ENCODE results near the gene SUMF2. TPM values are rescaled to one million over a fixed set of nuclear protein-coding genes. Genes with fewer than 3 reads are reported as not detected.

SUMF2 gene
- total and polyA plus RNA-seq, 2 of the 13 experiments (the other 11 are each of a cell fraction or from before 2014, with no cell fraction given): 48.9 to 54.4 TPM

GRCh38 chr7:56106108-56107073 is 42.3 kb downstream of the SUMF2 start, which contains the start of gene CHCHD2 (continued):
- TF ChIP-seq MTF2 (CRISPR knock-in tag; IDR thresholded peaks at IDR 0.05; ENCODE audit: borderline replicate concordance) (peak; percentile 79; the same call in 1 of the 2 replicates), ZFY (CRISPR knock-in tag; IDR thresholded peaks at IDR 0.05) (peak; percentile 95), MZF1 (CRISPR knock-in tag; IDR thresholded peaks at IDR 0.05; ENCODE audit: borderline replicate concordance) (no peak), BORCS8-MEF2B (CRISPR knock-in tag; IDR thresholded peaks at IDR 0.05) (peak; percentile 86), ZBTB4 (CRISPR knock-in tag; IDR thresholded peaks at IDR 0.05; ENCODE audit: borderline replicate concordance) (peak; percentile 20; the same call in 1 of the 2 replicates)
- TF ChIP-seq, protein P1, sequence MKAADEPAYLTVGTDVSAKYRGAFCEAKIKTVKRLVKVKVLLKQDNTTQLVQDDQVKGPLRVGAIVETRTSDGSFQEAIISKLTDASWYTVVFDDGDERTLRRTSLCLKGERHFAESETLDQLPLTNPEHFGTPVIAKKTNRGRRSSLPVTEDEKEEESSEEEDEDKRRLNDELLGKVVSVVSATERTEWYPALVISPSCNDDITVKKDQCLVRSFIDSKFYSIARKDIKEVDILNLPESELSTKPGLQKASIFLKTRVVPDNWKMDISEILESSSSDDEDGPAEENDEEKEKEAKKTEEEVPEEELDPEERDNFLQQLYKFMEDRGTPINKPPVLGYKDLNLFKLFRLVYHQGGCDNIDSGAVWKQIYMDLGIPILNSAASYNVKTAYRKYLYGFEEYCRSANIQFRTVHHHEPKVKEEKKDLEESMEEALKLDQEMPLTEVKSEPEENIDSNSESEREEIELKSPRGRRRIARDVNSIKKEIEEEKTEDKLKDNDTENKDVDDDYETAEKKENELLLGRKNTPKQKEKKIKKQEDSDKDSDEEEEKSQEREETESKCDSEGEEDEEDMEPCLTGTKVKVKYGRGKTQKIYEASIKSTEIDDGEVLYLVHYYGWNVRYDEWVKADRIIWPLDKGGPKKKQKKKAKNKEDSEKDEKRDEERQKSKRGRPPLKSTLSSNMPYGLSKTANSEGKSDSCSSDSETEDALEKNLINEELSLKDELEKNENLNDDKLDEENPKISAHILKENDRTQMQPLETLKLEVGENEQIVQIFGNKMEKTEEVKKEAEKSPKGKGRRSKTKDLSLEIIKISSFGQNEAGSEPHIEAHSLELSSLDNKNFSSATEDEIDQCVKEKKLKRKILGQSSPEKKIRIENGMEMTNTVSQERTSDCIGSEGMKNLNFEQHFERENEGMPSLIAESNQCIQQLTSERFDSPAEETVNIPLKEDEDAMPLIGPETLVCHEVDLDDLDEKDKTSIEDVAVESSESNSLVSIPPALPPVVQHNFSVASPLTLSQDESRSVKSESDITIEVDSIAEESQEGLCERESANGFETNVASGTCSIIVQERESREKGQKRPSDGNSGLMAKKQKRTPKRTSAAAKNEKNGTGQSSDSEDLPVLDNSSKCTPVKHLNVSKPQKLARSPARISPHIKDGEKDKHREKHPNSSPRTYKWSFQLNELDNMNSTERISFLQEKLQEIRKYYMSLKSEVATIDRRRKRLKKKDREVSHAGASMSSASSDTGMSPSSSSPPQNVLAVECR (CRISPR knock-in tag; IDR thresholded peaks at IDR 0.05; ENCODE audit: borderline replicate concordance): peak; percentile 91; the same call in 1 of the 2 replicates
- TF ChIP-seq, protein P2, sequence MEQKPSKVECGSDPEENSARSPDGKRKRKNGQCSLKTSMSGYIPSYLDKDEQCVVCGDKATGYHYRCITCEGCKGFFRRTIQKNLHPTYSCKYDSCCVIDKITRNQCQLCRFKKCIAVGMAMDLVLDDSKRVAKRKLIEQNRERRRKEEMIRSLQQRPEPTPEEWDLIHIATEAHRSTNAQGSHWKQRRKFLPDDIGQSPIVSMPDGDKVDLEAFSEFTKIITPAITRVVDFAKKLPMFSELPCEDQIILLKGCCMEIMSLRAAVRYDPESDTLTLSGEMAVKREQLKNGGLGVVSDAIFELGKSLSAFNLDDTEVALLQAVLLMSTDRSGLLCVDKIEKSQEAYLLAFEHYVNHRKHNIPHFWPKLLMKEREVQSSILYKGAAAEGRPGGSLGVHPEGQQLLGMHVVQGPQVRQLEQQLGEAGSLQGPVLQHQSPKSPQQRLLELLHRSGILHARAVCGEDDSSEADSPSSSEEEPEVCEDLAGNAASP (CRISPR knock-in tag; IDR thresholded peaks at IDR 0.05; ENCODE audit: borderline replicate concordance): peak; percentile 50; the same call in 1 of the 2 replicates
- TF ChIP-seq, protein P3, sequence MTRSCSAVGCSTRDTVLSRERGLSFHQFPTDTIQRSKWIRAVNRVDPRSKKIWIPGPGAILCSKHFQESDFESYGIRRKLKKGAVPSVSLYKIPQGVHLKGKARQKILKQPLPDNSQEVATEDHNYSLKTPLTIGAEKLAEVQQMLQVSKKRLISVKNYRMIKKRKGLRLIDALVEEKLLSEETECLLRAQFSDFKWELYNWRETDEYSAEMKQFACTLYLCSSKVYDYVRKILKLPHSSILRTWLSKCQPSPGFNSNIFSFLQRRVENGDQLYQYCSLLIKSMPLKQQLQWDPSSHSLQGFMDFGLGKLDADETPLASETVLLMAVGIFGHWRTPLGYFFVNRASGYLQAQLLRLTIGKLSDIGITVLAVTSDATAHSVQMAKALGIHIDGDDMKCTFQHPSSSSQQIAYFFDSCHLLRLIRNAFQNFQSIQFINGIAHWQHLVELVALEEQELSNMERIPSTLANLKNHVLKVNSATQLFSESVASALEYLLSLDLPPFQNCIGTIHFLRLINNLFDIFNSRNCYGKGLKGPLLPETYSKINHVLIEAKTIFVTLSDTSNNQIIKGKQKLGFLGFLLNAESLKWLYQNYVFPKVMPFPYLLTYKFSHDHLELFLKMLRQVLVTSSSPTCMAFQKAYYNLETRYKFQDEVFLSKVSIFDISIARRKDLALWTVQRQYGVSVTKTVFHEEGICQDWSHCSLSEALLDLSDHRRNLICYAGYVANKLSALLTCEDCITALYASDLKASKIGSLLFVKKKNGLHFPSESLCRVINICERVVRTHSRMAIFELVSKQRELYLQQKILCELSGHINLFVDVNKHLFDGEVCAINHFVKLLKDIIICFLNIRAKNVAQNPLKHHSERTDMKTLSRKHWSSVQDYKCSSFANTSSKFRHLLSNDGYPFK (CRISPR knock-in tag; IDR thresholded peaks at IDR 0.05; ENCODE audit: borderline replicate concordance): peak; percentile 84
- TF ChIP-seq, protein P4, sequence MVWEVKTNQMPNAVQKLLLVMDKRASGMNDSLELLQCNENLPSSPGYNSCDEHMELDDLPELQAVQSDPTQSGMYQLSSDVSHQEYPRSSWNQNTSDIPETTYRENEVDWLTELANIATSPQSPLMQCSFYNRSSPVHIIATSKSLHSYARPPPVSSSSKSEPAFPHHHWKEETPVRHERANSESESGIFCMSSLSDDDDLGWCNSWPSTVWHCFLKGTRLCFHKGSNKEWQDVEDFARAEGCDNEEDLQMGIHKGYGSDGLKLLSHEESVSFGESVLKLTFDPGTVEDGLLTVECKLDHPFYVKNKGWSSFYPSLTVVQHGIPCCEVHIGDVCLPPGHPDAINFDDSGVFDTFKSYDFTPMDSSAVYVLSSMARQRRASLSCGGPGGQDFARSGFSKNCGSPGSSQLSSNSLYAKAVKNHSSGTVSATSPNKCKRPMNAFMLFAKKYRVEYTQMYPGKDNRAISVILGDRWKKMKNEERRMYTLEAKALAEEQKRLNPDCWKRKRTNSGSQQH (CRISPR knock-in tag; IDR thresholded peaks at IDR 0.05; ENCODE audit: low read depth): peak; percentile 70; the same call in 1 of the 2 replicates
- TF ChIP-seq, protein P5, sequence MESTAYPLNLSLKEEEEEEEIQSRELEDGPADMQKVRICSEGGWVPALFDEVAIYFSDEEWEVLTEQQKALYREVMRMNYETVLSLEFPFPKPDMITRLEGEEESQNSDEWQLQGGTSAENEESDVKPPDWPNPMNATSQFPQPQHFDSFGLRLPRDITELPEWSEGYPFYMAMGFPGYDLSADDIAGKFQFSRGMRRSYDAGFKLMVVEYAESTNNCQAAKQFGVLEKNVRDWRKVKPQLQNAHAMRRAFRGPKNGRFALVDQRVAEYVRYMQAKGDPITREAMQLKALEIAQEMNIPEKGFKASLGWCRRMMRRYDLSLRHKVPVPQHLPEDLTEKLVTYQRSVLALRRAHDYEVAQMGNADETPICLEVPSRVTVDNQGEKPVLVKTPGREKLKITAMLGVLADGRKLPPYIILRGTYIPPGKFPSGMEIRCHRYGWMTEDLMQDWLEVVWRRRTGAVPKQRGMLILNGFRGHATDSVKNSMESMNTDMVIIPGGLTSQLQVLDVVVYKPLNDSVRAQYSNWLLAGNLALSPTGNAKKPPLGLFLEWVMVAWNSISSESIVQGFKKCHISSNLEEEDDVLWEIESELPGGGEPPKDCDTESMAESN (CRISPR knock-in tag; conservative IDR thresholded peaks at IDR 0.05): peak; percentile 70

Measured in HepG2 (cell line).